Measurements from ENCODE around the gene HBM.
"Not testable (repeated sequence)": the region's sequence is repeated elsewhere in the genome, so short reads cannot be mapped to it uniquely, and the experiment has no call there.

Gene HBM

DNA sequence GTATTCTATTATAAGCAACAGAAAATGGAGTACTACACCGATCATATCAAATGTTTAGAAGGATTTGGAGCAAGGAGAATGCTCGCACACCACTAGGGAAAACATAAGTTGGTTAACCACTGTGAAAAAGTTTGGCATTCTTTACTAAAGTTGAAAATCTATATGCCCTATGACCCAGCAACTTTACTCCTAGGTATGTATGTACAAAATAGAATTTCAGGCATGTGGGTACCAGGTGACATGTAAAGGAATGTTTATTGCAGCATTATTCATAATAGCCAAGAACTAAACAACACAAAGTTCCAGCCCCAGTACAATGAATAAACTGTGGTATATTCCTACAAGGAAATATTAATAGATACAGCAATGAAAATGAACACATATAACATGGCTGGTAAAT lies 19.1 kb upstream of the HBM start:
- no peak for DNase-seq (ENCODE audit: insufficient read length, low spot score)
- no peak for FAIRE-seq
- TF ChIP-seq, protein P1, sequence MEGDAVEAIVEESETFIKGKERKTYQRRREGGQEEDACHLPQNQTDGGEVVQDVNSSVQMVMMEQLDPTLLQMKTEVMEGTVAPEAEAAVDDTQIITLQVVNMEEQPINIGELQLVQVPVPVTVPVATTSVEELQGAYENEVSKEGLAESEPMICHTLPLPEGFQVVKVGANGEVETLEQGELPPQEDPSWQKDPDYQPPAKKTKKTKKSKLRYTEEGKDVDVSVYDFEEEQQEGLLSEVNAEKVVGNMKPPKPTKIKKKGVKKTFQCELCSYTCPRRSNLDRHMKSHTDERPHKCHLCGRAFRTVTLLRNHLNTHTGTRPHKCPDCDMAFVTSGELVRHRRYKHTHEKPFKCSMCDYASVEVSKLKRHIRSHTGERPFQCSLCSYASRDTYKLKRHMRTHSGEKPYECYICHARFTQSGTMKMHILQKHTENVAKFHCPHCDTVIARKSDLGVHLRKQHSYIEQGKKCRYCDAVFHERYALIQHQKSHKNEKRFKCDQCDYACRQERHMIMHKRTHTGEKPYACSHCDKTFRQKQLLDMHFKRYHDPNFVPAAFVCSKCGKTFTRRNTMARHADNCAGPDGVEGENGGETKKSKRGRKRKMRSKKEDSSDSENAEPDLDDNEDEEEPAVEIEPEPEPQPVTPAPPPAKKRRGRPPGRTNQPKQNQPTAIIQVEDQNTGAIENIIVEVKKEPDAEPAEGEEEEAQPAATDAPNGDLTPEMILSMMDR (IDR thresholded peaks at IDR 0.05; ENCODE audit: insufficient read depth, missing control alignments) = no peak

DNA sequence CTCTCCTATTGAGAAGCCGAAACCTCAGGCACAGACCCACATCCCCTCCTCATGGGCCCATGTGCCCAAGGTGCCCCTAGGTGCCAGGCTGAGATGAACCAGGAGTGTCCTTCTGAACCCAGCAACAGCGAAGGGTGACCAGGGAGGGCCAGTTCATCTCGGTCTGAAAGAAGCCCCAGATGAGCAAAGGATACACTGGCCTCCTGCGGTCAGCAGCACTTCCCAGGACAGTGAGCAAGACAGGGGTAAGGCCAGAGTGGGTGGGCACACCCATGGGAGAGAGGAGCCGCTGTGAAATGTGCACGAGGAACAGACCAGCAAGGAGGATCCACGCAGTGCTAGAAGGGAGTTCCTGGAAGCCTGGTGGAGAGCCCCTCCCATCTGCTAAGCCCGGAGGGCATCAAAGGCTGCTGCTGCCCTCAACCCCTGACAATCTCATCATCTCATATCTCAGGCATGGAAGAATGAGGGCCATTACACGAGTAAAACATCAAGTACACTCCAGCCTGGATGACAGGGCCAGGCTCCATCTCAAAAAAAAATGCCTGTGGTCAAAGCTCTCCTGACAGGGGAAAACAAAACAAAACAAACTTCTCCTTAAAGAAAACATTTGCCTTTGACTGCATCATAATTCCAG lies 16.6 kb upstream of the HBM start:
- TF ChIP-seq, protein P1 (IDR thresholded peaks at IDR 0.05; ENCODE audit: insufficient read depth, missing control alignments) = no peak
- FAIRE-seq (no peak), DNase-seq (ENCODE audit: insufficient read length, low spot score) (no peak)

DNA sequence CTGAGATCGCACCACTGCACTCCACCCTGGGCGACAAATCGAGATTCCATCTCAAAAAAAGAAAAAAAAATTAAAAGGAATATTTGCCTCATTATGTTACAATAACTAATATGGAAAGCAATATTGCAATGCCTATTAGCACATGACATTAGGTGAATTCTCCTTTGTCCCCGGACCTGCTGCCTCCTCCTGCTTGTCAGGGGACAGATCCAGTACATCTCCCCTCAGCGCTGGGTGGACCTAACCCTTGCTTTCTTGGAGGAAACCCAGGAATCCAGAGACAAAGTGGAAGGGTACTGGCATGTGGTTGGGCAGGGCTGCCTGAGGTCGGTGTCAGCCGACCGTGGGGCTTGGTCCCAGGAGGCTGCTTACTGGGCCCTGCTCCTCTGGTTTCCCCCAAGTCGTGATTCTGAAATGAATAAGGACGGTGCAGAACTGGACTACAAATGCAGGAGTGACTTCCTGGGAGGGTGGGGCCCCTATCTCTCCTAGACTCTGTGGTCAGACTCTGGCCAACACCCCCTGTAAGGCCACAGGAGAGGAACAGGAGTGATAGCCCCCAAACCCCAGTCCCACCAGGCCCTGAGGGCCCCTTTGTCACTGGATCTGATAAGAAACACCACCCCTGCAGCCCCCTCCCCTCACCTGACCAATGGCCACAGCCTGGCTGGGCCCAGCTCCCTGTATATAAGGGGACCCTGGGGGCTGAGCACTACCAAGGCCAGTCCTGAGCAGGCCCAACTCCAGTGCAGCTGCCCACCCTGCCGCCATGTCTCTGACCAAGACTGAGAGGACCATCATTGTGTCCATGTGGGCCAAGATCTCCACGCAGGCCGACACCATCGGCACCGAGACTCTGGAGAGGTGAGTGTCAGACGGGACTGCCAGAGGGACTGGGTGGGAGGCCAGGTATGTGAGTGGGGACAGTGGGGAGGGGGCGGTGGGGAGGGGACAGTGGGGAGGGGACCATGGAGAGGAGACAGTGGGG lies 13.3 kb upstream of the HBM start, which contains the start of gene HBZ:
HBZ (plus strand) TSS at position 504 of the 988 bp plus-strand sequence; CDS start at position 770, 266 bp downstream.
- TF ChIP-seq, protein P1 (IDR thresholded peaks at IDR 0.05; ENCODE audit: insufficient read depth, missing control alignments) = no peak
- DNase-seq (ENCODE audit: insufficient read length, low spot score) (no peak), FAIRE-seq (no peak)

DNA sequence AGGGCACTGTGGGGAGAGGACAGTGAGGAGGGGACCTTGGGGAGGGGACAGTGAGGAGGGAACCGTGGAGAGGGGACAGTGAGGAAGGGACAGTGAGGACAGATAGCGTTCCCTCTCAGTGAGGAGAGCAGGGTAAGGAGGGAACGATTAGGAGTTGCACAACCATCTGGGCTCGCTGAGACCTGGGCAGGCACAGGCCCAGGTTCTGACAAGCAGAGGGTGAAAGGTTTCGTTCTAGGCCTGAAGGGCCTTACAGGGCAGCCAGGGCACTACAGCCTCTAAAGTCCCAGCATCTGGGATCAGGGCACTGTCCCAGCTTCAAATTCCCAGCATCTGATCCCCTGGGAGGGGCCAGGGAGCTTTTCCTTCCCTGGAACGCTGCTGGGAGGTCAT lies 12.7 kb upstream of the HBM start:
- not testable (repeated sequence) for FAIRE-seq; DNase-seq (ENCODE audit: insufficient read length, low spot score)

DNA sequence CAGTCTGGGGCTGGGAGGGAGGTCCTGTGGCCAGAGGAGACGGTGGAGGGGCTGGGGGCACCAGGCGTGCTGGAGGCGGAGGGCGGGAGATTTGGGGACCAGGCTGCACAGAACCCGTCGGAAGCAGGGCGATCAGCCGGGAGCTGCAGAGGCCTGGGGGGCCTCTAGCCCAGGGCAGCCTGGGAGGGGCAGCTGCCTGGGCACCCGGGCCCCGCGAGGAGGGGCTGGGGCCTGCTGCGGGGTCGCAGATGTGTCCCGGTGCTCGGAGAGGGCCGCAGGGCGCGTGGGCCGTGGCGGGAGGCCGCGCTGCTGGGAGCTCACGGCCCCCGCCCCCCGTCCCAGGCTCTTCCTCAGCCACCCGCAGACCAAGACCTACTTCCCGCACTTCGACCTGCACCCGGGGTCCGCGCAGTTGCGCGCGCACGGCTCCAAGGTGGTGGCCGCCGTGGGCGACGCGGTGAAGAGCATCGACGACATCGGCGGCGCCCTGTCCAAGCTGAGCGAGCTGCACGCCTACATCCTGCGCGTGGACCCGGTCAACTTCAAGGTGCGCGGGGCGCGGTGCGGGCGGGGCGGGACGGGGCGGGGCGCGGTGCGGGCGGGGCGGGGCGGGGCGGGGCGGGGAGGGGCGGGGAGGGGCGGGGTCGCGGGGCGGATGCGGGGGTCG lies 12.1 kb upstream of the HBM start:
- not testable (repeated sequence) for FAIRE-seq; DNase-seq (ENCODE audit: insufficient read length, low spot score)

DNA sequence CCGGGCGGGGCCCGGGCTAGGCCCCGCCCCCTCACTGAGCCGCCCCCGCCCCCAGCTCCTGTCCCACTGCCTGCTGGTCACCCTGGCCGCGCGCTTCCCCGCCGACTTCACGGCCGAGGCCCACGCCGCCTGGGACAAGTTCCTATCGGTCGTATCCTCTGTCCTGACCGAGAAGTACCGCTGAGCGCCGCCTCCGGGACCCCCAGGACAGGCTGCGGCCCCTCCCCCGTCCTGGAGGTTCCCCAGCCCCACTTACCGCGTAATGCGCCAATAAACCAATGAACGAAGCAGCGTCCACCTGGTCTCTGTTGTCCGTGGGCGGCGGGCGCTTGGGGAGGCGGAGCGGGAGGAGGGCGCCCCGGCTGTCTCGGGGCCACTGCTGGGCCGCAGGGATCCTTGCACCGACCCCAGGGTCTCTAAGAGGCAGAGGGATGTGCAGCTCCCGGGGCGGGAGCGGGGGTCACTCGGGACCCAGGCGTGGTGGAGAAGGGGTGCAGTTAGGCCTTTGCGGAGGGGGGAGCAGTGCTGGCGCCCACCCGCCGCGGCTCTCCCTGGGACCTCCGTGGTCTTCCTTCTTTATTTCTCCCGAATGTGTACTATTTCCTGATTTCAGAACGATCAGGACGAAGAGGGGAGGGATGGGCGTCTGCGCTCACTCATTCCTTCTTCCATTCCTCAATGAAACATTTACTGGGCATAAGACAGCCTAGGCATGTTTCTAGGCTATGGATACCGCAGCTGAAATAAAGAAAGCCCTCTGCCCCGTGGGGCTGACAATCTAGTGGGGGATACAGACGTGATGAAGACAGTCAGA lies 11.4 kb upstream of the HBM start:
- no peak for FAIRE-seq
- TF ChIP-seq, protein P1 (IDR thresholded peaks at IDR 0.05; ENCODE audit: insufficient read depth, missing control alignments) = no peak
- DNase-seq (ENCODE audit: insufficient read length, low spot score) = peak; percentile 75

DNA sequence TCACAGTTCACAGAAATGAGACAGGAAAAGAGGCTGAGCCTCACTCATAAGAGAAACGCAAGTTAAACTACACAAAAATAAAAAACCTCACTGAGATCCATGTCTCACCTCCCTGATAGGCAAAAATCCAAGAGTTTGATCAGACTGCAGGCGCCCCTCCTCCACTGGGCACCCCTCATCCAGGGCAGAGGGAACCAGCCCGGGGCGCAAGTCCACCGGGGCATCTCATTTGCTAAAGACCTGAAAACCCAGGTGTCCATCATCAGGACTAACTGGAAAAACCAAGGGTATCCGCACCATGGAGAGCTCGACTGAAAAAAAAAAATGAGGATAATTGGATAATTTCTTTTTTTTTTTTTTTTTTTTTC lies 10.8 kb upstream of the HBM start:
- DNase-seq (ENCODE audit: insufficient read length, low spot score) (no peak), FAIRE-seq (no peak)
- TF ChIP-seq, protein P1 (IDR thresholded peaks at IDR 0.05; ENCODE audit: insufficient read depth, missing control alignments) = no peak

Data from D721Med (cell line).